ENCODE data around the gene SOX8.

The SOX8 gene

GRCh38 chr16:974611-975261 is 6.8 kb upstream of the SOX8 start:
- Histone ChIP-seq H3K4me2 (ENCODE audit: low read length) (no peak overlapping the region), H3K9ac (ENCODE audit: low read depth, low read length) (no peak overlapping the region), H3K9me3 (replicated peaks; ENCODE audit: low read length) (no peaks in the 10 kb centered on the region), H3K36me3 (ENCODE audit: insufficient read depth, low read length) (no peaks in the 10 kb centered on the region), H3K27me3 (ENCODE audit: control insufficient read depth, insufficient read depth, low read length) (peaks cover 37% of the 10 kb centered on the region), H3K4me1 (ENCODE audit: control insufficient read depth, insufficient read depth, low read length) (peaks cover 32% of the 10 kb centered on the region), H3K4me3 (ENCODE audit: low read length) (no peak overlapping the region)

- H3K4me2 ChIP-seq (ENCODE audit: low read length) = no peak overlapping the region
- no peaks in the 10 kb centered on the region for H3K36me3 ChIP-seq (ENCODE audit: insufficient read depth, low read length)
- H3K9me3 ChIP-seq (replicated peaks; ENCODE audit: low read length) = no peaks in the 10 kb centered on the region
- H3K27me3 ChIP-seq (ENCODE audit: control insufficient read depth, insufficient read depth, low read length) = peaks cover 42% of the 10 kb centered on the region
- H3K9ac ChIP-seq (ENCODE audit: low read depth, low read length) = no peak overlapping the region
- H3K4me1 ChIP-seq (ENCODE audit: control insufficient read depth, insufficient read depth, low read length) = peaks cover 26% of the 10 kb centered on the region
- H3K4me3 ChIP-seq (ENCODE audit: low read length) = no peak overlapping the region
Measured at GRCh38 chr16:975291-975690, 6.3 kb upstream of the SOX8 start.

- no peaks in the 10 kb centered on the region for H3K9me3 ChIP-seq (replicated peaks; ENCODE audit: low read length)
Measured at GRCh38 chr16:976389-976931, 5.1 kb upstream of the SOX8 start.

DNA sequence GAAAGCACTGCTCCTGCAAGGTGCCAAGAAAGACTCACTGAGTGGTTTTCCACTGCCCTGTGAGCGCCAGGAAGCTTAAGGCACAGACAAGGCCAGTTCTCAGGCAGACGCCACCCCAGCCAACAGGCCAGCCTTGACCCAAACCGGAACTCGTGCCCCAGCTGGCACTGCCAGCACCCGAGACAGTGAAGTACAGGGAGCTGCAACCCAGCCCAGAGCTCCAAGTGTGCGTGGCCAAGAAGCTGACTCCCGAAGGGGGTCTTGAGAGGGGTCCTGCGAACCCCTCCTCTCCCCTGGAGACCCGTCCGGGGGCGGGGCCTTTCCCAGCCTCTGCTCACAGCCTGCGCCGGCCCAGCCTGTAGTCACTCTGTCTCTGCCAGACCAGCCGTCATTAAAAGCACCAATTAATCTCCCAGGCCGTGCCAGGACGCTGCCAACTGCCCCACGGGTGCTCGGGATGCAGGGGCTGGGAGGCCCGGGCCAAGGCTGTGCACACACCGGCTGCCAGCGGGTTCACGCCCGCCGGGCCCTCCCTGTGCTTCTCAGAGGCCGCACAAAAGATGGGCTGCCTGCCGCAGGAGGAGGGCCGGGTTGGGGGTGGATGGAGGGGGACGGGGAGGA is 4.4 kb upstream of the SOX8 start:
- Histone ChIP-seq H3K9ac (ENCODE audit: low read depth, low read length) (no peak overlapping the region), H3K4me2 (ENCODE audit: low read length) (no peak overlapping the region), H3K4me1 (ENCODE audit: control insufficient read depth, insufficient read depth, low read length) (peaks cover 25% of the 10 kb centered on the region), H3K4me3 (ENCODE audit: low read length) (no peak overlapping the region), H3K9me3 (replicated peaks; ENCODE audit: low read length) (no peaks in the 10 kb centered on the region), H3K27me3 (ENCODE audit: control insufficient read depth, insufficient read depth, low read length) (peaks cover 54% of the 10 kb centered on the region), H3K36me3 (ENCODE audit: insufficient read depth, low read length) (no peaks in the 10 kb centered on the region)

More at GRCh38 chr16:976389-976931, 5.1 kb upstream of the SOX8 start:
- peaks cover 50% of the 10 kb centered on the region for H3K27me3 ChIP-seq (ENCODE audit: control insufficient read depth, insufficient read depth, low read length)
- H3K4me2 ChIP-seq (ENCODE audit: low read length) = no peak overlapping the region
- peaks cover 25% of the 10 kb centered on the region for H3K4me1 ChIP-seq (ENCODE audit: control insufficient read depth, insufficient read depth, low read length)
- no peak overlapping the region for H3K9ac ChIP-seq (ENCODE audit: low read depth, low read length)
- H3K36me3 ChIP-seq (ENCODE audit: insufficient read depth, low read length) = no peaks in the 10 kb centered on the region
- no peak overlapping the region for H3K4me3 ChIP-seq (ENCODE audit: low read length)

- no peaks in the 10 kb centered on the region for H3K9me3 ChIP-seq (replicated peaks; ENCODE audit: low read length)
- no peak overlapping the region for H3K9ac ChIP-seq (ENCODE audit: low read depth, low read length)
- H3K4me1 ChIP-seq (ENCODE audit: control insufficient read depth, insufficient read depth, low read length) = peaks cover 25% of the 10 kb centered on the region
- peaks cover 61% of the 10 kb centered on the region for H3K27me3 ChIP-seq (ENCODE audit: control insufficient read depth, insufficient read depth, low read length)
- no peak overlapping the region for H3K4me3 ChIP-seq (ENCODE audit: low read length)
- H3K4me2 ChIP-seq (ENCODE audit: low read length) = no peak overlapping the region
- no peaks in the 10 kb centered on the region for H3K36me3 ChIP-seq (ENCODE audit: insufficient read depth, low read length)
Measured at GRCh38 chr16:977896-978295, 3.7 kb upstream of the SOX8 start.

GRCh38 chr16:978403-978802 is 3.2 kb upstream of the SOX8 start:
- Histone ChIP-seq H3K4me3 (ENCODE audit: low read length) (no peak overlapping the region), H3K9me3 (replicated peaks; ENCODE audit: low read length) (no peaks in the 10 kb centered on the region), H3K27me3 (ENCODE audit: control insufficient read depth, insufficient read depth, low read length) (peaks cover 65% of the 10 kb centered on the region), H3K36me3 (ENCODE audit: insufficient read depth, low read length) (no peaks in the 10 kb centered on the region), H3K4me2 (ENCODE audit: low read length) (no peak overlapping the region), H3K4me1 (ENCODE audit: control insufficient read depth, insufficient read depth, low read length) (peaks cover 25% of the 10 kb centered on the region), H3K9ac (ENCODE audit: low read depth, low read length) (no peak overlapping the region)

DNA sequence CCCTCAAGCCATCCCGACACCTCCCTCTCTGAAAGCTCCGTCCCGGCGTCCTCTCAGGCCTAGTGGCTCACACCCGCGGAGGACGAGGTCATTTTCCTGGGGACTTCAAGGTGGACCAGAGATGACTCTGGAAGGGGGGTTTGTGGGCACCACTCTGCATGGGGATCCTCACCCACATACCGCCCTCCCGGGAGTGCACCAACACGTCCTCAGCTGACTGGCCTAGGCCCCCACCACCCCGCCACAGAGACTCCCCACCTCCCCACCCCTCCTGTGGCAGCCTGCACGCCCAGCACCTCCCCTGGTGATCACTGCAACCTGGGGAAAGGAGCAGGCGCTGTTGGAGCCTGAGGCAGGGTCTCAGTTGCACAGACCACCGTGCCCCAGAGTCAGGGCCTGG is 2.4 kb upstream of the SOX8 start:
- peaks cover 66% of the 10 kb centered on the region for H3K27me3 ChIP-seq (ENCODE audit: control insufficient read depth, insufficient read depth, low read length)
- no peak overlapping the region for H3K4me3 ChIP-seq (ENCODE audit: low read length)

GRCh38 chr16:979859-980594 is 1.5 kb upstream of the SOX8 start:
- no peak overlapping the region for H3K9ac ChIP-seq (ENCODE audit: low read depth, low read length)
- no peaks in the 10 kb centered on the region for H3K9me3 ChIP-seq (replicated peaks; ENCODE audit: low read length)
- peak overlapping the region; percentile 65 for H3K4me3 ChIP-seq (ENCODE audit: low read length)
- H3K36me3 ChIP-seq (ENCODE audit: insufficient read depth, low read length) = no peaks in the 10 kb centered on the region
- peak overlapping the region; percentile 82 for H3K4me2 ChIP-seq (ENCODE audit: low read length)
- H3K27me3 ChIP-seq (ENCODE audit: control insufficient read depth, insufficient read depth, low read length) = peaks cover 57% of the 10 kb centered on the region
- H3K4me1 ChIP-seq (ENCODE audit: control insufficient read depth, insufficient read depth, low read length) = peaks cover 15% of the 10 kb centered on the region

More for the DNA sequence above, 2.4 kb upstream of the SOX8 start:
- Histone ChIP-seq H3K9ac (ENCODE audit: low read depth, low read length) (no peak overlapping the region), H3K4me2 (ENCODE audit: low read length) (no peak overlapping the region), H3K4me1 (ENCODE audit: control insufficient read depth, insufficient read depth, low read length) (peaks cover 24% of the 10 kb centered on the region), H3K9me3 (replicated peaks; ENCODE audit: low read length) (no peaks in the 10 kb centered on the region), H3K36me3 (ENCODE audit: insufficient read depth, low read length) (no peaks in the 10 kb centered on the region)

DNA sequence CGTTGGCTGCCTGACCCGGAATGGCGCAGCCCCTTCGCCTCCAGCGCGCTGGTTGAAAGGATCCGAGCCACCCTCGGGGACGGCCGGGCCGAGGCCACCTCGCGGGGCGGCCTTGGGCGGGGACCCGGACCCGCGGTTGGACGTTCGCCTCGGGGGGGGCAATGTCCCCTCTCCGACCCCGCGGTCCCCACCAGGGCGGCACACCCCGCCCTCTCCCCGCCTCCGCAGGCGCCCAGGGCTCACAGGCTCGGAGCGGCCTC is 1.0 kb upstream of the SOX8 start:
- Histone ChIP-seq H3K9me3 (replicated peaks; ENCODE audit: low read length) (no peaks in the 10 kb centered on the region), H3K4me2 (ENCODE audit: low read length) (peak overlapping the region; percentile 82), H3K27me3 (ENCODE audit: control insufficient read depth, insufficient read depth, low read length) (peaks cover 56% of the 10 kb centered on the region), H3K4me1 (ENCODE audit: control insufficient read depth, insufficient read depth, low read length) (peaks cover 15% of the 10 kb centered on the region), H3K36me3 (ENCODE audit: insufficient read depth, low read length) (no peaks in the 10 kb centered on the region), H3K4me3 (ENCODE audit: low read length) (peak overlapping the region; percentile 65), H3K9ac (ENCODE audit: low read depth, low read length) (no peak overlapping the region)

- peaks cover 4% of the 10 kb centered on the region for H3K4me1 ChIP-seq (ENCODE audit: control insufficient read depth, insufficient read depth, low read length)
- H3K4me3 ChIP-seq (ENCODE audit: low read length) = peak overlapping the region; percentile 42
- H3K9me3 ChIP-seq (replicated peaks; ENCODE audit: low read length) = no peaks in the 10 kb centered on the region
- H3K9ac ChIP-seq (ENCODE audit: low read depth, low read length) = no peak overlapping the region
- no peaks in the 10 kb centered on the region for H3K36me3 ChIP-seq (ENCODE audit: insufficient read depth, low read length)
- peak overlapping the region; percentile 63 for H3K4me2 ChIP-seq (ENCODE audit: low read length)
- peaks cover 61% of the 10 kb centered on the region for H3K27me3 ChIP-seq (ENCODE audit: control insufficient read depth, insufficient read depth, low read length)
Measured at GRCh38 chr16:982145-983043, 824 bp downstream of the SOX8 start.
